Measurements from ENCODE around the gene FBXL2. TPM values are rescaled to one million over a fixed set of nuclear protein-coding genes. Genes with fewer than 3 reads are reported as not detected.

The FBXL2 gene
- total and polyA plus RNA-seq, 2 of the 8 experiments (the other 6 are each of a cell fraction or from before 2014, with no cell fraction given) = 3.1 to 5.4 TPM

GRCh38 chr3:33315826-33316225, 38.6 kb downstream of the FBXL2 start (continued):
- TF ChIP-seq CHD7 (IDR thresholded peaks at IDR 0.05; ENCODE audit: insufficient replicate concordance, low read length) (no peak), SAP30 (IDR thresholded peaks at IDR 0.05; ENCODE audit: insufficient read depth, insufficient replicate concordance, low read length) (no peak), CTBP2 (IDR thresholded peaks at IDR 0.05; ENCODE audit: borderline replicate concordance, insufficient read depth, insufficient read length, low read length) (no peak), PHF8 (conservative IDR thresholded peaks at IDR 0.05; ENCODE audit: low read depth, low read length) (no peak), JUN (IDR thresholded peaks at IDR 0.05; ENCODE audit: low read depth, low read length) (no peak), POLR2A (IDR thresholded peaks at IDR 0.05; ENCODE audit: control extremely low read depth in 1 of 2, low read depth in 2 of 2, low read length in 2 of 2) (no peak), HDAC6 (IDR thresholded peaks at IDR 0.05; ENCODE audit: low read depth, low read length) (no peak), TAF7 (optimal IDR thresholded peaks at IDR 0.05; ENCODE audit: borderline replicate concordance, low read depth, low read length) (no peak)

Measured in H1 (cell line).